ENCODE data around the gene RYK. TPM values are rescaled to one million over a fixed set of nuclear protein-coding genes. Genes with fewer than 3 reads are reported as not detected.

Gene RYK
- total and polyA plus RNA-seq, 2 experiments from 2014 or later: 24.9 to 94.8 TPM

GRCh38 chr3:134147411-134147810 lies 103.2 kb downstream of the RYK start (continued):
- TF ChIP-seq, protein P1, sequence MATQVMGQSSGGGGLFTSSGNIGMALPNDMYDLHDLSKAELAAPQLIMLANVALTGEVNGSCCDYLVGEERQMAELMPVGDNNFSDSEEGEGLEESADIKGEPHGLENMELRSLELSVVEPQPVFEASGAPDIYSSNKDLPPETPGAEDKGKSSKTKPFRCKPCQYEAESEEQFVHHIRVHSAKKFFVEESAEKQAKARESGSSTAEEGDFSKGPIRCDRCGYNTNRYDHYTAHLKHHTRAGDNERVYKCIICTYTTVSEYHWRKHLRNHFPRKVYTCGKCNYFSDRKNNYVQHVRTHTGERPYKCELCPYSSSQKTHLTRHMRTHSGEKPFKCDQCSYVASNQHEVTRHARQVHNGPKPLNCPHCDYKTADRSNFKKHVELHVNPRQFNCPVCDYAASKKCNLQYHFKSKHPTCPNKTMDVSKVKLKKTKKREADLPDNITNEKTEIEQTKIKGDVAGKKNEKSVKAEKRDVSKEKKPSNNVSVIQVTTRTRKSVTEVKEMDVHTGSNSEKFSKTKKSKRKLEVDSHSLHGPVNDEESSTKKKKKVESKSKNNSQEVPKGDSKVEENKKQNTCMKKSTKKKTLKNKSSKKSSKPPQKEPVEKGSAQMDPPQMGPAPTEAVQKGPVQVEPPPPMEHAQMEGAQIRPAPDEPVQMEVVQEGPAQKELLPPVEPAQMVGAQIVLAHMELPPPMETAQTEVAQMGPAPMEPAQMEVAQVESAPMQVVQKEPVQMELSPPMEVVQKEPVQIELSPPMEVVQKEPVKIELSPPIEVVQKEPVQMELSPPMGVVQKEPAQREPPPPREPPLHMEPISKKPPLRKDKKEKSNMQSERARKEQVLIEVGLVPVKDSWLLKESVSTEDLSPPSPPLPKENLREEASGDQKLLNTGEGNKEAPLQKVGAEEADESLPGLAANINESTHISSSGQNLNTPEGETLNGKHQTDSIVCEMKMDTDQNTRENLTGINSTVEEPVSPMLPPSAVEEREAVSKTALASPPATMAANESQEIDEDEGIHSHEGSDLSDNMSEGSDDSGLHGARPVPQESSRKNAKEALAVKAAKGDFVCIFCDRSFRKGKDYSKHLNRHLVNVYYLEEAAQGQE (IDR thresholded peaks at IDR 0.05; ENCODE audit: unreplicated experiment): no peak
- no peak for TF ChIP-seq JUNB (IDR thresholded peaks at IDR 0.05; ENCODE audit: unreplicated experiment)

- no peak for DNase-seq (ENCODE audit: low spot score)
- Mint-ChIP-seq H3K27me3 (ENCODE audit: insufficient read depth, low read depth, poor library complexity) (peaks cover 8% of the 10 kb centered on the region), H3K27ac (no peak overlapping the region), H3K9me3 (peaks cover 4% of the 10 kb centered on the region; the same call in 2 of the 3 replicates), H3K4me3 (no peak overlapping the region), H3K4me1 (peaks cover 11% of the 10 kb centered on the region), H3K36me3 (ENCODE audit: low read depth) (peaks cover 19% of the 10 kb centered on the region; the same call in 2 of the 3 replicates)
- H3K4me3 ChIP-seq: no peak overlapping the region
- H3F3A ChIP-seq (replicated peaks; ENCODE audit: low read depth): no peaks in the 10 kb centered on the region
- no peaks in the 10 kb centered on the region for H4K20me1 ChIP-seq (replicated peaks; ENCODE audit: insufficient read depth)
- no peaks in the 10 kb centered on the region for H3K9me2 ChIP-seq (ENCODE audit: insufficient read depth)
- TF ChIP-seq ZNF462 (CRISPR knock-in tag; IDR thresholded peaks at IDR 0.05): no peak
- no peak for TF ChIP-seq EZH2phosphoT487 (IDR thresholded peaks at IDR 0.05; ENCODE audit: unreplicated experiment)
- TF ChIP-seq CREB1 (CRISPR knock-in tag; IDR thresholded peaks at IDR 0.05; ENCODE audit: low read depth): no peak
- no peak for TF ChIP-seq ETS1 (IDR thresholded peaks at IDR 0.05)
- TF ChIP-seq NANOG (IDR thresholded peaks at IDR 0.05; ENCODE audit: borderline replicate concordance): no peak
- TF ChIP-seq STAT1 (IDR thresholded peaks at IDR 0.05; ENCODE audit: unreplicated experiment): no peak
- no peak for TF ChIP-seq EZH2 (IDR thresholded peaks at IDR 0.05; ENCODE audit: low read depth, unreplicated experiment)
- no peak overlapping the region for H3K4me2 ChIP-seq
- no peaks in the 10 kb centered on the region for H3K79me2 ChIP-seq (replicated peaks; ENCODE audit: insufficient read depth)
- H3K4me1 ChIP-seq (ENCODE audit: insufficient read depth): no peaks in the 10 kb centered on the region
- no peak overlapping the region for H2AFZ ChIP-seq
- H3K36me3 ChIP-seq (ENCODE audit: insufficient read depth): peaks cover 5% of the 10 kb centered on the region; the same call in 1 of the 2 replicates
- H3K27me3 ChIP-seq (ENCODE audit: insufficient read depth): no peaks in the 10 kb centered on the region
- no peak overlapping the region for H3K27ac ChIP-seq (ENCODE audit: low read depth)
- no peak for ATAC-seq
Measured at GRCh38 chr3:134146666-134147065, 104.0 kb downstream of the RYK start.
